Skeletal muscle tissue (tissue), 4 donors: Measurements from ENCODE around the gene KIF18B. TPM values are rescaled to one million over a fixed set of nuclear protein-coding genes. Genes with fewer than 3 reads are reported as not detected.

ENCODE experiments used
- H3K27ac ChIP-seq: one replicate; pipeline ENCODE4 v1.7.0; 2013; ENCODE audit warnings: mild to moderate bottlenecking, low read depth, low read length, inconsistent platforms
- H3K27me3 ChIP-seq, 3 donors: one replicate each; pipeline ENCODE4 v1.7.0; 2013; ENCODE audit warnings: low read length in 3 of 3; ENCODE audit not compliant: control insufficient read depth in 3 of 3, insufficient read depth in 3 of 3
- H3K36me3 ChIP-seq, 3 donors: one replicate each; pipeline ENCODE4 v1.7.0; 2013; ENCODE audit warnings: low read length in 3 of 3; ENCODE audit not compliant: control insufficient read depth in 3 of 3, insufficient read depth in 3 of 3
- H3K4me1 ChIP-seq, 3 donors: one replicate each; pipeline ENCODE4 v1.7.0; 2013; ENCODE audit warnings: low read length in 3 of 3, mild to moderate bottlenecking in 3 of 3; ENCODE audit not compliant: control insufficient read depth in 3 of 3, insufficient read depth in 3 of 3
- H3K4me3 ChIP-seq, 3 donors: one replicate each; pipeline ENCODE4 v1.7.0; 2013; ENCODE audit warnings: low read length in 3 of 3
- H3K9ac ChIP-seq, 3 donors: one replicate each; pipeline ENCODE4 v1.7.0; 2013; ENCODE audit warnings: low read length in 3 of 3, mild to moderate bottlenecking in 3 of 3, moderate library complexity in 2 of 3, low read depth in 1 of 3
- H3K9me3 ChIP-seq, 3 donors: one replicate each; pipeline ENCODE4 v1.7.0; 2013; ENCODE audit warnings: low read length in 3 of 3; ENCODE audit not compliant: control insufficient read depth in 3 of 3
- total RNA-seq: library from RNA; depleted of rRNA; stranded (reverse); fragments of >200 nt; gene quantifications from one replicate; pipeline ENCODE4 v1.2.3, GENCODE V29; 2014
- donor health status: Osteomylitis.

KIF18B gene
- total RNA-seq, 1 donor from 2014 or later, result 1.0 TPM

- H3K27me3 ChIP-seq, result peaks cover 0 to 43% (median 24%) of the 10 kb centered on the region in 3 donors
- H3K9me3 ChIP-seq, result no peaks in the 10 kb centered on the region
- H3K4me1 ChIP-seq, result peaks cover 7 to 21% (median 12%) of the 10 kb centered on the region in 3 donors
- H3K9ac ChIP-seq, result no peak overlapping the region
- H3K4me3 ChIP-seq, result no peak overlapping the region
- no peak overlapping the region for H3K27ac ChIP-seq
- no peaks in the 10 kb centered on the region for H3K36me3 ChIP-seq
Observed at GRCh38 chr17:44981221-44981968, 33.8 kb upstream of the KIF18B start.

DNA sequence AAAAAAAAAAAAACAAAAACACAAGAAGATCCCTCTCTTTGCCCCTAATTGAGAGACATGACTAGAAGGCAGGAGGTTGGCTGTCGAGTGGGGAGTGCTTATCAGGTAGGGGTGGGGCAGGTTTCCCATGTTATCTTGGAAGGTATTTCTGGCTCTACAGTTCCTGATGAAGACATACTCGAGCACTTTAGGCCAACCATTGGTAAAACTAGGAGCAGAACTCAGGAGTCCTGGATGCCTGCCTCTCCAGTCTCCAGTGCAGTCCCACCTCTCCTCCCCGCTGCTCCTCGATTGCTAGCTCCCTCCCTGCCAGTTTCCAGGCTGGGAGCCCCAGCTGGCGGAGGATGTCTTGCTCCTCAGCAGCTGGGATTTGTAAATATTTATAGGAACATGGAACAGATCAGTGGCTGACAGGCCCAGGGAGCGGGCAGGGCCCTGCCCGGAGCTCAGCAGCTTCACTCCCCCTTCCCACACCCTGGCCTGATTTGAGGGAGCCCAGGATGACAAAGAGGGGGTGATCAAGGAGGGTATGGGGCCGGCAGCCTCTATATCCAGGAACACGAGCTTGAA, 31.9 kb upstream of the KIF18B start:
- Histone ChIP-seq H3K27me3 (peaks cover 2 to 38% (median 25%) of the 10 kb centered on the region in 3 donors), H3K9me3 (no peaks in the 10 kb centered on the region), H3K4me3 (no peak overlapping the region), H3K36me3 (no peaks in the 10 kb centered on the region), H3K27ac (no peak overlapping the region), H3K9ac (peak overlapping the region in 1 of 3 donors; percentile 0), H3K4me1 (peaks cover 7 to 21% (median 12%) of the 10 kb centered on the region in 3 donors)

DNA sequence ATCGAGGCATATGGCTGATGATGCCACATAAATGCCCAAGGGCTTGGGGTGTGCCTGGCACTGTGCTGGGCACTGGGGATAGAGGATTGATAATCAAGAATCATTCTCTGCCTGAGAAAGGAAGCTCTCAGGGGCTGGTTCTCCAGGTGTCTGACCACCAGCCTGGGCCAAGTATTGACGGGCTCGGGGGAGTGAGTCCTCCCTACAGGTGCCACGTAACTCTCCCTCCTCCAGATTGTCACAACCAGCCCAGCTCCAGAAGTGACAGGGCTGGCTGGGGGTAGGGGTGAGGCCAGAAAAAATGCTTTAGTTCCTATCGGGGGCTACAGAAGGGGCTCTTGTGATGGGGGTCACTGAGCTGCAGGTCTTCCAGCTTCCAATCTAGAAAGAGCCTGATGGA, 31.2 kb upstream of the KIF18B start:
- H3K9ac ChIP-seq, result no peak overlapping the region
- no peak overlapping the region for H3K27ac ChIP-seq
- peaks cover 2 to 38% (median 25%) of the 10 kb centered on the region in 3 donors for H3K27me3 ChIP-seq
- H3K9me3 ChIP-seq, result no peaks in the 10 kb centered on the region
- no peaks in the 10 kb centered on the region for H3K36me3 ChIP-seq
- H3K4me1 ChIP-seq, result peaks cover 7 to 21% (median 12%) of the 10 kb centered on the region in 3 donors
- no peak overlapping the region for H3K4me3 ChIP-seq

DNA sequence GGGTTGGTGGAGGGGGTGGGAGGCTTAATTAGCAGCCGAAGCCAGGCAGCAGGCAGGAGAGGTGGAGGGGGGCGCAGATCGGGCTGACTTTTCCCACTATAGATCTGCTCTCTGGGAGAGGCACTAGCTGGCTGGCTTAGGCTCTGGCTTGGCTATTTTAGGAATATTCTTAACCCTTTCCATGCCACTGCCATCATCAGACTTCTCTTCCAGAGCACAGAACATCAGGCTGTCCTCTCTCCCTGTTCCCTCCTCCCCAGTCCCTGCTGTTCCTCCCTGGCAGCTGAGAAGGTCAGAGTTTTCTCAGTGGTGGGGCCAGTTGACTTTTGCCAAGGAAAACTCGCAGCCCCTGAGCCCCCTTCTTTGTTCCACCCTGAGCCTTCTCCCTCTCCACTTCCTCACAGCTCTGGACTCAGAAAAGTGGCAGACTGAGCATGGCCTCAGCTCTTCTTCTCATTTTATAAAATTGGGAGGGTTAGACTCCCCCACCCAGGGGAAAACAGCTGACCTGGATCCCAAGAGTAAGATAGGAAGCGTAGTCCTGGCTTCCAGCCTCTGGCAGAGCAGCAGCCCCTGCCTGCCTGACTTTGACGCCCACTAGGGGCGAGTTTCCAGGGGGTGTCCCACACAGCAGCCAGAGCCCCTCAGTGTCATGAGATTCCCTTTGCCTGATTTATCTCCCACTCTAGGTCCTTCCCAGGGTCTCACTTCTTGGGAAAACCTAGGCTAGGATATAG, 30.4 kb upstream of the KIF18B start:
- no peak overlapping the region for H3K4me3 ChIP-seq
- no peaks in the 10 kb centered on the region for H3K36me3 ChIP-seq
- H3K27ac ChIP-seq, result no peak overlapping the region
- peaks cover 0 to 18% (median 9%) of the 10 kb centered on the region in 3 donors for H3K4me1 ChIP-seq
- H3K27me3 ChIP-seq, result peaks cover 2 to 38% (median 26%) of the 10 kb centered on the region in 3 donors
- H3K9ac ChIP-seq, result no peak overlapping the region
- no peaks in the 10 kb centered on the region for H3K9me3 ChIP-seq

DNA sequence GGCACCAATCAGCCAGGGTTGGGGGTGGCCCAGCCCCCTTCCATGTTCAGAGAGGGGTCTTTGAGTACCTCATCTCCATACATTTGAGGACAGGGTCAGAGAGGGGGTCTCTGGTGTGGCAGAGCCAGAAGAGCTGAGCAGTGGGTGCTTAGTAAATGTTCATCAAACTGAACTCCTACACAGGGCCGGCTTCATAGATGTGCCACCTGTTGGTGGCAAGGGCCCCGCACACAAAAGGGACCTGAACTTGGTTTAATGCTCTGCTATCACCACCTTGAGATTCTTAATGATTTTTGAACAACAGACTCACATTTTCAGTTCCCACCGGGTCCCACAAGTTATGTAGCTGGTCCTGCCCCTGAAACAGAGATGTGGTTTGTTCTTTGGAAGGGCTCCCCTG, 29.5 kb upstream of the KIF18B start:
- H3K9me3 ChIP-seq, result no peaks in the 10 kb centered on the region
- peaks cover 5 to 38% (median 30%) of the 10 kb centered on the region in 3 donors for H3K27me3 ChIP-seq
- H3K4me3 ChIP-seq, result no peak overlapping the region
- no peak overlapping the region for H3K27ac ChIP-seq
- no peak overlapping the region for H3K9ac ChIP-seq
- H3K36me3 ChIP-seq, result no peaks in the 10 kb centered on the region
- peaks cover 0 to 18% (median 9%) of the 10 kb centered on the region in 3 donors for H3K4me1 ChIP-seq

- Histone ChIP-seq H3K27ac (no peak overlapping the region), H3K9ac (no peak overlapping the region), H3K9me3 (no peaks in the 10 kb centered on the region), H3K27me3 (peaks cover 10 to 38% (median 27%) of the 10 kb centered on the region in 3 donors), H3K4me1 (peaks cover 0 to 18% (median 9%) of the 10 kb centered on the region in 3 donors), H3K4me3 (no peak overlapping the region), H3K36me3 (no peaks in the 10 kb centered on the region)
Observed at GRCh38 chr17:44976206-44976605, 28.6 kb upstream of the KIF18B start.

DNA sequence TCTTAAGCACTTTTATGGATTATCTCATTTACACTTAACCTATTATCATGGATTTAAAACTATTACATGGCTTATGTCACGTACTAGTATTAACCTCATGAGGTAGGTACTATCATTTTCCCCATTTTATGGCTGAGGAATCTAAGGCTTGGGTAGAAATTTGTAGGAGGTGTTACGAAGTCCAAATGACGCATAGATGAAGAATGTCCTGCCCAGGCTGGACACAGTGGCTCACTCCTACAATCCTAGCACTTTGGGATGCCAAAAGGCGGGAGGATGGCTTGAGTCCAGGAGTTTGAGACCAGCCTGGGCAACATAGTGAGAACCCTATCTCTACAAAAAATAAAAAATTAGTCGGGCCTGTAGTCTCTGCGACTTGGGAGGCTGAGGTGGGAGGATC, 25.4 kb upstream of the KIF18B start:
- H3K27ac ChIP-seq, result no peak overlapping the region
- peaks cover 20 to 47% (median 25%) of the 10 kb centered on the region in 3 donors for H3K27me3 ChIP-seq
- H3K36me3 ChIP-seq, result no peaks in the 10 kb centered on the region
- H3K4me3 ChIP-seq, result no peak overlapping the region
- H3K9ac ChIP-seq, result no peak overlapping the region
- peaks cover 12 to 18% (median 17%) of the 10 kb centered on the region in 3 donors for H3K4me1 ChIP-seq
- no peaks in the 10 kb centered on the region for H3K9me3 ChIP-seq

- Histone ChIP-seq H3K4me1 (peaks cover 8 to 20% (median 19%) of the 10 kb centered on the region in 3 donors), H3K36me3 (no peaks in the 10 kb centered on the region), H3K27me3 (peaks cover 27 to 46% (median 27%) of the 10 kb centered on the region in 3 donors), H3K4me3 (no peak overlapping the region), H3K27ac (no peak overlapping the region), H3K9me3 (no peaks in the 10 kb centered on the region), H3K9ac (no peak overlapping the region)
Observed at GRCh38 chr17:44971776-44972483, 24.4 kb upstream of the KIF18B start.

GRCh38 chr17:44970136-44970741, 22.7 kb upstream of the KIF18B start:
- Histone ChIP-seq H3K4me3 (peak overlapping the region; percentile 23 to 49 (median 36)), H3K27ac (no peak overlapping the region), H3K9me3 (no peaks in the 10 kb centered on the region), H3K27me3 (peaks cover 36 to 56% (median 43%) of the 10 kb centered on the region in 3 donors), H3K9ac (peak overlapping the region in 2 of 3 donors; percentile 6 to 16), H3K36me3 (no peaks in the 10 kb centered on the region), H3K4me1 (peaks cover 11 to 22% (median 22%) of the 10 kb centered on the region in 3 donors)
